ENCODE measurements around the gene CDH24. TPM values are rescaled to one million over a fixed set of nuclear protein-coding genes. Genes with fewer than 3 reads are reported as not detected.

Gene CDH24
- total and polyA plus RNA-seq, 2 of the 13 experiments (the other 11 are each of a cell fraction or from before 2014, with no cell fraction given), result 0.69 to 0.99 TPM

GRCh38 chr14:23105348-23105824 is 48.1 kb upstream of the CDH24 start (continued):
- no peak for TF ChIP-seq ZMYM2 (CRISPR knock-in tag; IDR thresholded peaks at IDR 0.05)
- TF ChIP-seq LBX2 (CRISPR knock-in tag; IDR thresholded peaks at IDR 0.05; ENCODE audit: borderline replicate concordance), result no peak
- TF ChIP-seq NBN (conservative IDR thresholded peaks at IDR 0.05), result no peak
- TF ChIP-seq KDM6A (CRISPR knock-in tag; IDR thresholded peaks at IDR 0.05; ENCODE audit: low read depth), result no peak
- TF ChIP-seq KLF11 (CRISPR knock-in tag; IDR thresholded peaks at IDR 0.05), result no peak

GRCh38 chr14:23104591-23105347 is 47.4 kb upstream of the CDH24 start, which contains the start of gene CIROP:
Gene CIROP, minus strand, starts transcription at chr14:23104989. Its CDS starts 69 bp downstream, at chr14:23104920.
- H3K27ac ChIP-seq (ENCODE audit: extremely low read length, insufficient read depth, low read length), result no peak within 1 kb of the TSS
- in situ Hi-C loops (cut with HindIII; ENCODE audit: extremely low pct_ligation_motif_present, low pct_unique_long_range_greater_than_20kb), result loop anchor here (5.0 kb wide), 1 partner anchor 37 kb away; no protein-coding TSS in a partner anchor
- H3K79me2 ChIP-seq (ENCODE audit: insufficient read depth, low read length), result no peaks in the 10 kb centered on the region
- H3K4me1 ChIP-seq (ENCODE audit: insufficient read depth, low read length), result peaks cover 40% of the 10 kb centered on the region
- H3K4me2 ChIP-seq (ENCODE audit: low read depth, low read length), result peak within 1 kb of the TSS; percentile 70
- DNase-seq (ENCODE audit: low spot score), result no peak
- no peak for FAIRE-seq
- peak within 1 kb of the TSS in 2 of 3 experiments; percentile 15 to 44; a peak in 4 of 6 replicates for H3K4me3 ChIP-seq (replicated peaks in 1 of 3; ENCODE audit: insufficient read depth in 1 of 3, low read depth in 2 of 3, low read length in 3 of 3)
- H4K20me1 ChIP-seq (ENCODE audit: insufficient read depth, low read length), result no peaks in the 10 kb centered on the region
- intact Hi-C loops (cut with micrococcal nuclease; ENCODE audit: unreplicated experiment), result no loop called here
- CTCF ChIA-PET (ENCODE audit: low intra/inter-chr PET ratio, low total read pairs), result no interaction called here
- peaks cover 8 to 49% of the 10 kb centered on the region in 2 experiments for H3K27me3 ChIP-seq (ENCODE audit: control insufficient read depth in 1 of 2, insufficient read depth in 2 of 2, low read length in 2 of 2)
- POLR2A ChIA-PET, result interaction anchor here (4.5 kb wide), 1 partner anchor 10 kb away, joined by 52 read pairs; the partner anchor contains the start of genes ACIN1 and C14orf119
- peak; percentile 73 for ATAC-seq
- BruUV-seq (replicated peaks), result no TSS peak
- H2AFZ ChIP-seq (ENCODE audit: low read length), result peak within 1 kb of the TSS; percentile 39
- WGBS (ENCODE audit: low lambda C conversion rate), result 7% methylated on average over 11 of the region's 11 CpGs
- H3K36me3 ChIP-seq (replicated peaks in 1 of 2; ENCODE audit: control insufficient read depth in 1 of 2, insufficient read depth in 2 of 2, low read length in 2 of 2), result no peaks in the 10 kb centered on the region
- peak within 1 kb of the TSS; percentile 19; the same call in 1 of the 2 replicates for H3K9ac ChIP-seq (ENCODE audit: insufficient read depth, low read depth, low read length)
- H3K9me3 ChIP-seq (ENCODE audit: low read length), result no peaks in the 10 kb centered on the region
- TF ChIP-seq ZGPAT (CRISPR knock-in tag; IDR thresholded peaks at IDR 0.05) (0 out of 2 replicates have a peak, but pooled peaks have one; percentile 31), U2AF2 (IDR thresholded peaks at IDR 0.05; ENCODE audit: low read depth, low read length) (no peak), NFKB2 (CRISPR knock-in tag; IDR thresholded peaks at IDR 0.05; ENCODE audit: borderline replicate concordance) (peak; percentile 62; the same call in 1 of the 2 replicates), SALL1 (CRISPR knock-in tag; IDR thresholded peaks at IDR 0.05) (peak; percentile 19; the same call in 1 of the 2 replicates), HINFP (CRISPR knock-in tag; IDR thresholded peaks at IDR 0.05; ENCODE audit: low read depth) (no peak), ARNT2 (CRISPR knock-in tag; IDR thresholded peaks at IDR 0.05; ENCODE audit: low read depth) (0 out of 2 replicates have a peak, but pooled peaks have one; percentile 17), FOXC1 (CRISPR knock-in tag; IDR thresholded peaks at IDR 0.05; ENCODE audit: borderline replicate concordance) (peak; percentile 83; the same call in 1 of the 2 replicates), THRA (CRISPR knock-in tag; IDR thresholded peaks at IDR 0.05; ENCODE audit: borderline replicate concordance) (peak; percentile 91; the same call in 1 of the 2 replicates), ADNP (CRISPR knock-in tag; IDR thresholded peaks at IDR 0.05) (0 out of 2 replicates have a peak, but pooled peaks have one; percentile 12), PHF20 (CRISPR knock-in tag; IDR thresholded peaks at IDR 0.05) (no peak), ZNF468 (CRISPR knock-in tag; IDR thresholded peaks at IDR 0.05) (no peak), MEIS2 (CRISPR knock-in tag; IDR thresholded peaks at IDR 0.05) (no peak), KDM5B (CRISPR knock-in tag; IDR thresholded peaks at IDR 0.05; ENCODE audit: borderline replicate concordance) (peak; percentile 73; the same call in 1 of the 2 replicates)
